GM12878 (cell line): ENCODE measurements around the gene KCNJ16. TPM values are rescaled to one million over a fixed set of nuclear protein-coding genes. Genes with fewer than 3 reads are reported as not detected.

ENCODE experiments used
- E2F8 ChIP-seq: fragments of 450-650 bp; IDR thresholded peaks from 2 replicates; pipeline ENCODE4 v1.6.1; 2018; ENCODE audit warnings: mild to moderate bottlenecking, low read depth, moderate library complexity; ENCODE audit not compliant: partially characterized antibody
- FOXM1 ChIP-seq: IDR thresholded peaks from 2 replicates; pipeline ENCODE4 v1.6.1; 2012; ENCODE audit warnings: low read depth, mild to moderate bottlenecking, inconsistent platforms, low read length, moderate library complexity
- MYC ChIP-seq: IDR thresholded peaks from 2 replicates; pipeline ENCODE4 v1.6.1; 2011; ENCODE audit warnings: mild to moderate bottlenecking, low read length, moderate library complexity, inconsistent platforms; ENCODE audit not compliant: insufficient read depth, insufficient replicate concordance, insufficient read length, severe bottlenecking
- NFXL1 ChIP-seq: fragments of 450-650 bp; IDR thresholded peaks from 2 replicates; pipeline ENCODE4 v1.6.1; 2017; ENCODE audit warnings: antibody characterized with exemption, mild to moderate bottlenecking, borderline replicate concordance
- NKRF ChIP-seq: fragments of 450-650 bp; conservative IDR thresholded peaks from 2 replicates; pipeline ENCODE4 v1.6.1; 2017; ENCODE audit warnings: mild to moderate bottlenecking, moderate library complexity
- PML ChIP-seq: IDR thresholded peaks from 2 replicates; pipeline ENCODE4 v1.6.1; 2012; ENCODE audit warnings: low read length, inconsistent platforms
- RAD21 ChIP-seq: IDR thresholded peaks from 2 replicates; pipeline ENCODE4 v1.6.1; 2011; ENCODE audit warnings: mild to moderate bottlenecking, low read depth, low read length, moderate library complexity; ENCODE audit not compliant: insufficient read depth
- RCOR1 ChIP-seq: conservative IDR thresholded peaks from 2 replicates; pipeline ENCODE4 v1.6.1; 2012; ENCODE audit warnings: low read depth, low read length, improper control_type of control experiment
- SP1 ChIP-seq: IDR thresholded peaks from one replicate; pipeline ENCODE4 v1.6.1; 2011; ENCODE audit warnings: low read depth, low read length
- USF2 ChIP-seq: IDR thresholded peaks from 2 replicates; pipeline ENCODE4 v1.6.1; 2011; ENCODE audit warnings: low read depth, low read length, improper control_type of control experiment, borderline replicate concordance
- ZBED1 ChIP-seq: IDR thresholded peaks from 2 replicates; pipeline ENCODE4 v1.6.1; 2016; ENCODE audit warnings: borderline replicate concordance
- ZZZ3 ChIP-seq: IDR thresholded peaks from 2 replicates; pipeline ENCODE4 v1.6.1; 2011; ENCODE audit warnings: low read depth; ENCODE audit not compliant: control insufficient read depth, insufficient read length
- polyA plus RNA-seq, 11 experiments: library from polyadenylated mRNA; depleted of rRNA in 4 of 11; unstranded in 6 of 11; stranded (reverse) in 5 of 11; fragments of >200 nt; fragmentation: Nextera tagmentation in 4 of 11; fragmentation: Illumina TruSeq in 1 of 11; extraction: Ambion mirVana in 4 of 11; extraction: Trizol in 1 of 11; gene quantifications; 1 replicate in 1 of 11; 2 replicates in 10 of 11; pipeline versions ENCODE4 v1.2.1 to v1.2.3, GENCODE V29; 2011 to 2016; ENCODE audit warnings: inconsistent platforms in 2 of 11, missing spikeins in 2 of 11, low read depth in 1 of 11
- total RNA-seq, 4 experiments: library from RNA; depleted of rRNA in 3 of 4; stranded (reverse); fragments of >200 nt in 3 of 4; fragmentation: Illumina TruSeq in 1 of 4; extraction: Trizol in 1 of 4; gene quantifications; 2 replicates each; pipeline versions ENCODE4 v1.2.1 to v1.2.3, GENCODE V29; 2013 to 2021

Gene KCNJ16
- total and polyA plus RNA-seq, 10 of the 15 experiments (the other 5 are each of a cell fraction or from before 2014, with no cell fraction given): 0.08 to 0.24 (median 0.20) TPM; not detected in 7

- TF ChIP-seq ZBED1 (no peak), SP1 (no peak), NKRF (no peak), RCOR1 (no peak), RAD21 (no peak), E2F8 (no peak), FOXM1 (no peak), NFXL1 (no peak), MYC (no peak), ZZZ3 (no peak), PML (no peak), USF2 (no peak)
Observed at GRCh38 chr17:70181866-70182265, 106.8 kb downstream of the KCNJ16 start (continued).
